Right atrium auricular region (tissue), 2 donors: ENCODE measurements around the gene RAI14. TPM values are rescaled to one million over a fixed set of nuclear protein-coding genes. Genes with fewer than 3 reads are reported as not detected.

ENCODE experiments used
- DNase-seq: peaks from one replicate; pipeline ENCODE4 v3.0.0-alpha.2; 2019; ENCODE audit warnings: low spot score
- H3K27ac ChIP-seq, 2 donors: fragments of 200-600 bp; sonication (generic); 1 replicate in 1 of 2; 2 replicates in 1 of 2; pipeline ENCODE4 v1.5.1; 2016 to 2019
- H3K27me3 ChIP-seq, 2 donors: fragments of 200-600 bp; sonication (generic); one replicate each; pipeline versions ENCODE4 v1.5.1 to v1.6.0; 2017 to 2019
- H3K36me3 ChIP-seq: fragments of 200-600 bp; sonication (generic); one replicate; pipeline ENCODE4 v1.5.1; 2016
- H3K4me1 ChIP-seq, 2 donors: fragments of 200-600 bp; sonication (generic); one replicate each; pipeline versions ENCODE4 v1.5.1 to v1.6.0; 2017 to 2019
- H3K4me3 ChIP-seq, 2 donors: fragments of 200-600 bp; sonication (generic); 1 replicate in 1 of 2; 2 replicates in 1 of 2; pipeline ENCODE4 v1.5.1; 2017 to 2019; ENCODE audit warnings: mild to moderate bottlenecking in 1 of 2, moderate library complexity in 1 of 2
- H3K9me3 ChIP-seq, 2 donors: fragments of 200-600 bp; sonication (generic); one replicate each; pipeline ENCODE4 v1.5.1; 2019
- total RNA-seq, 2 donors: library from RNA; depleted of rRNA; stranded (reverse); fragments of >200 nt; gene quantifications; one replicate each; pipeline ENCODE4 v1.1.0, GENCODE V29; 2016
- TF ChIP-seq, protein P1 (sequence below), 2 donors: fragments of 200-600 bp; sonication (generic); IDR thresholded peaks; one replicate each; pipeline ENCODE4 v1.5.1; 2019; ENCODE audit warnings: antibody characterized with exemption in 2 of 2

RAI14 gene
- total RNA-seq, 2 donors from 2014 or later: 14.0 to 21.3 TPM

DNA sequence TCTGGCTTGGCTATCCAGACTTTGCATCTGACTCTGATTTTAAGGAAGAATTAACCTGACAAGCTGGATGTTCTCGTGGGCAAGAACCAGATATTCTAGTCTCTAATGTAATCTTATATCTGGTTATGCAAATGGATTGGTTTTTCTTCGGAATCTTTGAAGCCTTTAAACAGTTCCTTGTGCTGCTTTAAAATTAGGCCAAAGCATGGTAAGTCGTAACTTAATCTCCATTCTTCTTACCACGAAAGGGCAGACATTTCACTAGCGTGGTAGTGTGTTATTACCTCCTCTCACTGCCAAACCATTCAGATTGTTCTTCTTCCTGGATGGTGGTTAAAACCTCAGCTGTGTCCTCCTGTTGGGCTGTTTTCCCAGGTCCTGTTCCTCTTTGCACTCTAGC is 148.8 kb downstream of the RAI14 start:
- Histone ChIP-seq H3K4me3 (no peak overlapping the region), H3K27ac (no peak overlapping the region), H3K4me1 (no peaks in the 10 kb centered on the region), H3K9me3 (no peaks in the 10 kb centered on the region), H3K36me3 (no peaks in the 10 kb centered on the region), H3K27me3 (no peaks in the 10 kb centered on the region)
- TF ChIP-seq, protein P1, sequence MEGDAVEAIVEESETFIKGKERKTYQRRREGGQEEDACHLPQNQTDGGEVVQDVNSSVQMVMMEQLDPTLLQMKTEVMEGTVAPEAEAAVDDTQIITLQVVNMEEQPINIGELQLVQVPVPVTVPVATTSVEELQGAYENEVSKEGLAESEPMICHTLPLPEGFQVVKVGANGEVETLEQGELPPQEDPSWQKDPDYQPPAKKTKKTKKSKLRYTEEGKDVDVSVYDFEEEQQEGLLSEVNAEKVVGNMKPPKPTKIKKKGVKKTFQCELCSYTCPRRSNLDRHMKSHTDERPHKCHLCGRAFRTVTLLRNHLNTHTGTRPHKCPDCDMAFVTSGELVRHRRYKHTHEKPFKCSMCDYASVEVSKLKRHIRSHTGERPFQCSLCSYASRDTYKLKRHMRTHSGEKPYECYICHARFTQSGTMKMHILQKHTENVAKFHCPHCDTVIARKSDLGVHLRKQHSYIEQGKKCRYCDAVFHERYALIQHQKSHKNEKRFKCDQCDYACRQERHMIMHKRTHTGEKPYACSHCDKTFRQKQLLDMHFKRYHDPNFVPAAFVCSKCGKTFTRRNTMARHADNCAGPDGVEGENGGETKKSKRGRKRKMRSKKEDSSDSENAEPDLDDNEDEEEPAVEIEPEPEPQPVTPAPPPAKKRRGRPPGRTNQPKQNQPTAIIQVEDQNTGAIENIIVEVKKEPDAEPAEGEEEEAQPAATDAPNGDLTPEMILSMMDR (IDR thresholded peaks at IDR 0.05): no peak
- no peak for DNase-seq

DNA sequence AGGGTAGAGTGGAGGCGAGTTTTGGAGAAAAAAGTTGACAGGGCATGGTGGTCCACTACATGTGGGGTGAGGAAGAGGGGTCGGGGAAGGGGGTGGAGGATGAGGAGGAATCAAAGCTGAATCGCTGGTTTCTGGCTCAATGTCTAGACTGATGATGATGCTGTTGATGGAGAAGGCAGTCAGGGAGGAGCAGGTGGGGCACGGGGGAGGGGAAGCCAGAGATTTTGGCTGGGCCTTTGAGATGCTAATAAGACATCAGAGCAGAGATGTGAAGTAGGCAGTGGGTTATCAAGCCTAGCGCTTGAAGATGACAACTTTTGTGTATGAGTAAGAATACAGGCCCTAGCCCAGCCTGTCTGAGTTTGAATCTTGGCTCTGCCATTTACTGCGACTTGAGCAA is 150.4 kb downstream of the RAI14 start:
- DNase-seq: no peak
- Histone ChIP-seq H3K27me3 (no peaks in the 10 kb centered on the region), H3K27ac (no peak overlapping the region), H3K9me3 (no peaks in the 10 kb centered on the region), H3K4me1 (no peaks in the 10 kb centered on the region), H3K4me3 (no peak overlapping the region), H3K36me3 (no peaks in the 10 kb centered on the region)
- TF ChIP-seq, protein P1 (IDR thresholded peaks at IDR 0.05): no peak

DNA sequence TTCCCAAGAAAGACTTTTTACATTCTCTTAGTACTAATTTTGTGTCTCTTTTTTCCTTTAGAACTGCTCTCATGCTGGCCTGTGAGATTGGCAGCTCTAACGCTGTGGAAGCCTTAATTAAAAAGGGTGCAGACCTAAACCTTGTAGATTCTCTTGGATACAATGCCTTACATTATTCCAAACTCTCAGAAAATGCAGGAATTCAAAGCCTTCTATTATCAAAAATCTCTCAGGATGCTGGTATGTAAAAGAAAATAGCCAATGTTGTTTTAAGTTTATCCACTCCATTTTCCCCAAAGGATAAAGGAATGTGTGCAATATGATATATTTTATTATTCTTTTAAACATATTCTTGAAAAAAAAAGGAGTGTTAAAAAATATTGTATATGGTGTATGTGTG is 155.6 kb downstream of the RAI14 start:
- no peaks in the 10 kb centered on the region for H3K27me3 ChIP-seq
- no peaks in the 10 kb centered on the region for H3K36me3 ChIP-seq
- TF ChIP-seq, protein P1 (IDR thresholded peaks at IDR 0.05): no peak
- no peak overlapping the region for H3K4me3 ChIP-seq
- no peaks in the 10 kb centered on the region for H3K9me3 ChIP-seq
- no peak for DNase-seq
- no peaks in the 10 kb centered on the region for H3K4me1 ChIP-seq
- no peak overlapping the region for H3K27ac ChIP-seq

DNA sequence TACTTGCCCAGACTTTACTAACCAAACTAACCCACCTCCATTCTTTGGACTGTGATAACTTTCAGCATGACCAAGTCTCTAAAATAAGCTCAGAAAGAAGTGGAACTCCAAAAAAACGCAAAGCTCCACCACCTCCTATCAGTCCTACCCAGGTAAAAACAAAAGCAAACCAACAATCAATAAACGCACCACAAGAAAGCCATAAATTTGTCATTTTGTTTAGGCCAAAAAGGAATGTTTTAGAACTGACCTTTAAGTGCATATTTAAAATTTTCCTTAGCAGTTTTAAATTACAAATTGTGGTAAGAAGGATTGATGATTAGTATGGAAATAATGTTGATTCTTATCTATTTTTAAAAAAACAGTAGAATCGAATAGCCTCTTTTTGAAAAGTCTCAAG is 157.4 kb downstream of the RAI14 start:
- Histone ChIP-seq H3K4me1 (no peaks in the 10 kb centered on the region), H3K36me3 (no peaks in the 10 kb centered on the region)

DNA sequence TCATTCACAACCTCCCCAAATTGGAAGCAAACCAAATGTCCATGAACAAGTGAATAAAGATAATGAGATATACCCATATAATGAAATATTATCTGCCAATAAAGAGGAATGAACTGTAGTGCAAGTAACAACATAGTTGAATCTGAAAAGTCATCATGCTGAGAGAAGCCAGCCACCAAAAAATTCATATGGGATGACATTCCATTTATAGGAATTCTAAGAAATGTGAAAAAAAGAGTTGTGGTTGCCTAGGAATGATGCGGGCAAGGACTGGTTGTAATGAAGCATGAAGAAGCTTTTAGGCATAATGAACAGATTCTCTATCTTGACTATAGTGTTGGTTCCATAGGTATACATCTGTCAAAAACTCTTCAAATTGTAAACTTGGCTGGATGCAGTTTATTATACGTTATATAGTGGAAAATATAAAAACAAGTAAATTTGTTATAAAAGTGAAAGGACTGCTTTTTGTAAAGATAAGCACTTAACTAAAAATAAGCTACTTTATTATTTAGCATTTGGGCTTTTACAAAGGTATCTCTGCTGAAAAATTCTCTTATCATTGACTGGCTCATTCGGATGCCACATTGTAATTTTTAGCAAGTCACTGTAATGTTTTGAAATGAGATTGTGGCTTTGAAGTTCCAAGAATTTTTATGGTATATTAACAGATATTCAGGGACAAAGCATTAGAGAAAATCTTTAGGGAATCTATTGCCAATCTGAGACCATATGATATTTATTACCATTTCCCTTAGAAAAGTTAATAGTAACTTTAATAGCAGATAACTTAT is 161.6 kb downstream of the RAI14 start:
- TF ChIP-seq, protein P1 (IDR thresholded peaks at IDR 0.05): no peak
- H3K36me3 ChIP-seq: peaks cover under 1% of the 10 kb centered on the region
- DNase-seq: no peak

More for the DNA sequence above, 157.4 kb downstream of the RAI14 start:
- no peak overlapping the region for H3K4me3 ChIP-seq
- no peaks in the 10 kb centered on the region for H3K27me3 ChIP-seq
- TF ChIP-seq, protein P1 (IDR thresholded peaks at IDR 0.05): no peak
- no peaks in the 10 kb centered on the region for H3K9me3 ChIP-seq
- H3K27ac ChIP-seq: no peak overlapping the region
- no peak for DNase-seq

DNA sequence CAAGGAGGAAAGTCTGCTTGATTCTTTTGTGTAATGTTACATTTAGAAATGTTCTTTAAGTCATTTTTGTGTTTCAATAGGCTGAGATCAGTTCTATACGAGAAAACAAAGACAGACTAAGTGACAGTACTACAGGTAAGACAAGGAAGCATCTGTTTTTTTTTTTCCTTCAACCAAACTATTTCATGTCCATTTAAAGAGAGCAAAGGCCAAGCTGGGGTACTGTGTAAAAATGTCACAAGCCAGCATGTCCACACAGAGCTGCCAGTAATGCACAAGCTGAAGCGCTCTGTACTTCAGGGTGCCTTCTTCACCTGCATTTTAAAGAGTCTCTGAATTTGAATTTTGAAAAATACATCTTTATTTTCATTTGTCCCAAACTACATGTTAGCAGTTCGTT is 162.6 kb downstream of the RAI14 start:
- DNase-seq: no peak
- Histone ChIP-seq H3K36me3 (peaks cover 10% of the 10 kb centered on the region), H3K9me3 (no peaks in the 10 kb centered on the region), H3K4me3 (no peak overlapping the region), H3K27ac (no peak overlapping the region), H3K4me1 (no peaks in the 10 kb centered on the region), H3K27me3 (no peaks in the 10 kb centered on the region)
- TF ChIP-seq, protein P1 (IDR thresholded peaks at IDR 0.05): no peak

More for the DNA sequence above, 161.6 kb downstream of the RAI14 start:
- Histone ChIP-seq H3K27me3 (no peaks in the 10 kb centered on the region), H3K9me3 (no peaks in the 10 kb centered on the region), H3K4me3 (no peak overlapping the region), H3K27ac (no peak overlapping the region), H3K4me1 (no peaks in the 10 kb centered on the region)
